T-helper 17 cell (primary cell): ENCODE data around the gene RHOD. TPM values are rescaled to one million over a fixed set of nuclear protein-coding genes. Genes with fewer than 3 reads are reported as not detected.

ENCODE experiments used
- ATAC-seq: fragments of 150-1000 bp; cut with Tn5 transposase; 2 replicates; pipeline ENCODE4 v1.10.0; 2021; ENCODE audit warnings: mild to moderate bottlenecking, moderate library complexity
- DNase-seq, 3 donors: peaks; one replicate each; pipeline versions ENCODE4 v3.0.0 to v3.0.0-alpha.2; 2020 to 2021
- H3K9me3 ChIP-seq: one replicate; pipeline ENCODE4 v1.7.0; 2013; ENCODE audit warnings: low read length, mild to moderate bottlenecking; ENCODE audit not compliant: control insufficient read depth, poor library complexity, severe bottlenecking
- H3K27ac Mint-ChIP-seq: one replicate; pipeline ENCODE4 v1.8.0; 2022; ENCODE audit warnings: mild to moderate bottlenecking, moderate library complexity, mixed read lengths
- H3K27me3 Mint-ChIP-seq: one replicate; pipeline ENCODE4 v1.8.0; 2022; ENCODE audit warnings: mixed read lengths
- H3K36me3 Mint-ChIP-seq: one replicate; pipeline ENCODE4 v1.8.0; 2022; ENCODE audit warnings: low read depth, mixed read lengths
- H3K4me1 Mint-ChIP-seq: one replicate; pipeline ENCODE4 v1.8.0; 2022; ENCODE audit warnings: mild to moderate bottlenecking, mixed read lengths
- H3K4me3 Mint-ChIP-seq: one replicate; pipeline ENCODE4 v1.8.0; 2022; ENCODE audit warnings: mild to moderate bottlenecking, moderate library complexity, mixed read lengths
- total RNA-seq, 4 donors: library from RNA in 2 of 4; stranded (reverse) in 2 of 4; gene quantifications; one replicate each; pipeline ENCODE4 v1.2.3 and lab custom pipeline; 2022 to 2026

RHOD gene
- total RNA-seq, 2 donors from 2014 or later: not detected

- Mint-ChIP-seq H3K4me1 (no peaks in the 10 kb centered on the region), H3K36me3 (no peaks in the 10 kb centered on the region), H3K27ac (no peak overlapping the region), H3K27me3 (peaks cover 31% of the 10 kb centered on the region), H3K4me3 (no peak overlapping the region)
- H3K9me3 ChIP-seq: no peaks in the 10 kb centered on the region
- ATAC-seq (no peak), DNase-seq (no peak)
Observed at GRCh38 chr11:67043572-67044349, 12.9 kb upstream of the RHOD start.

GRCh38 chr11:67044496-67044895 is 12.2 kb upstream of the RHOD start:
- H3K36me3 Mint-ChIP-seq: no peaks in the 10 kb centered on the region
- no peaks in the 10 kb centered on the region for H3K4me1 Mint-ChIP-seq
- DNase-seq (no peak), ATAC-seq (no peak)
- no peak overlapping the region for H3K27ac Mint-ChIP-seq
- no peak overlapping the region for H3K4me3 Mint-ChIP-seq
- no peaks in the 10 kb centered on the region for H3K9me3 ChIP-seq
- H3K27me3 Mint-ChIP-seq: peaks cover 31% of the 10 kb centered on the region

- H3K4me3 Mint-ChIP-seq: no peak overlapping the region
- H3K4me1 Mint-ChIP-seq: no peaks in the 10 kb centered on the region
- peaks cover 26% of the 10 kb centered on the region for H3K27me3 Mint-ChIP-seq
- no peaks in the 10 kb centered on the region for H3K9me3 ChIP-seq
- no peak overlapping the region for H3K27ac Mint-ChIP-seq
- DNase-seq (no peak), ATAC-seq (no peak)
- H3K36me3 Mint-ChIP-seq: no peaks in the 10 kb centered on the region
Observed at GRCh38 chr11:67045314-67045713, 11.3 kb upstream of the RHOD start.

DNA sequence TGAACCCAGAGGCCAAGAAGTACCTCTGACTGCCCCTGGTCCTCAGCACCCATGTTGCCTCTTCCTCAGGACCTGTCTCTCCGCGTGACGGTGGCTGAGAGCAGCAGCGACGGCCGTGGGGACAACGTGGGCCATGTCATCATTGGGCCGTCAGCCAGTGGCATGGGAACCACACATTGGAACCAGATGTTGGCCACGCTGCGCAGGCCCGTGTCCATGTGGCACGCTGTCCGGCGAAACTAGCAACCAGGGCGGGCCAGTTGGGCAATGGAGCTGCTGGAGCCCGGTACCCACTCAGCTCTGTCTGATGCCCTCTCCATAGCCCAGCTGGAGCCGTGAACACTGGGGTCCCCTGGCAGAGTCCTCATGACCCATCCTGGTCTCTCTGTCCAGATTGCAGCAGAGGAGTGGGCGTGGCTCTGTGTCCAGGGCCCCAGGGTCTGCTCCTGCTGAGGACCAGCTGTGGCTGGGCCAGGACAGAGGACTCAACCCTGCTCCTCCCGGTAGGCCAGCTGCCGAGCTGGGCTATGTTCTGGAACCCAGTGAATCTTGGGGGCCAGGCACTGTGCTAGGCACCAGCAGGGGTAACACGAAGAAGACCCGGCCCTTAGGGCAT is 8.0 kb upstream of the RHOD start:
- H3K27me3 Mint-ChIP-seq: peaks cover 26% of the 10 kb centered on the region
- H3K27ac Mint-ChIP-seq: no peak overlapping the region
- no peaks in the 10 kb centered on the region for H3K4me1 Mint-ChIP-seq
- ATAC-seq (no peak), DNase-seq (no peak)
- no peaks in the 10 kb centered on the region for H3K36me3 Mint-ChIP-seq
- no peaks in the 10 kb centered on the region for H3K9me3 ChIP-seq
- no peak overlapping the region for H3K4me3 Mint-ChIP-seq

GRCh38 chr11:67050139-67050538 is 6.5 kb upstream of the RHOD start:
- no peaks in the 10 kb centered on the region for H3K9me3 ChIP-seq
- Mint-ChIP-seq H3K4me1 (peaks cover 3% of the 10 kb centered on the region), H3K36me3 (no peaks in the 10 kb centered on the region), H3K4me3 (no peak overlapping the region), H3K27ac (no peak overlapping the region), H3K27me3 (peaks cover 34% of the 10 kb centered on the region)
- ATAC-seq (no peak), DNase-seq (no peak)

- Mint-ChIP-seq H3K4me1 (peaks cover 7% of the 10 kb centered on the region), H3K4me3 (no peak overlapping the region), H3K27me3 (peaks cover 34% of the 10 kb centered on the region), H3K36me3 (no peaks in the 10 kb centered on the region), H3K27ac (peak overlapping the region; percentile 24)
- H3K9me3 ChIP-seq: no peaks in the 10 kb centered on the region
- ATAC-seq (no peak), DNase-seq (no peak)
Observed at GRCh38 chr11:67051180-67051893, 5.3 kb upstream of the RHOD start.

- H3K27me3 Mint-ChIP-seq: peaks cover 29% of the 10 kb centered on the region
- ATAC-seq (no peak), DNase-seq (no peak)
- no peaks in the 10 kb centered on the region for H3K9me3 ChIP-seq
- H3K27ac Mint-ChIP-seq: no peak overlapping the region
- no peaks in the 10 kb centered on the region for H3K36me3 Mint-ChIP-seq
- peaks cover 9% of the 10 kb centered on the region for H3K4me1 Mint-ChIP-seq
- no peak overlapping the region for H3K4me3 Mint-ChIP-seq
Observed at GRCh38 chr11:67051945-67052488, 4.6 kb upstream of the RHOD start.

DNA sequence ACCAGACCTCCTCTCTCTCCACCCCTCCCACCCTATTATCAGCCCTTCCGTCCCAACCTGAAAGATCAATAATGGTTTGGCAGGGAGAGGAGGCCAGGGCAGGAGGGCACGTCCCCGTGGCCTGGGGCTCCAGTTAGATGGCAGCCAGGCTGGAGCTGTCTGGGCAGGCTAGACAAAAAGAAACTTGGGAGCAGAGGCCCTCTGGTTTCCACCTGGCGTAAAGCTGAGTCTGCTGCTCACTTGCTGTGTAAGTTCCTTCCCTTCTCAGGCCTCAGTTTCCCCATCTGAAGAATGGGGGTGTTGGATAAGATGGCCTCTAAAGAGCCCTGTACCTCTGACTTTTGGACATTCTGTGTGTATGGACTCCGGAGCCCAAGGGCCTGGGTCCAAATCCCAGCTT is 3.8 kb upstream of the RHOD start:
- no peak for DNase-seq
- peaks cover 29% of the 10 kb centered on the region for H3K27me3 Mint-ChIP-seq
- H3K4me3 Mint-ChIP-seq: no peak overlapping the region
- H3K27ac Mint-ChIP-seq: no peak overlapping the region
- no peak for ATAC-seq
- H3K4me1 Mint-ChIP-seq: peaks cover 9% of the 10 kb centered on the region
- H3K9me3 ChIP-seq: no peaks in the 10 kb centered on the region
- H3K36me3 Mint-ChIP-seq: no peaks in the 10 kb centered on the region

- DNase-seq (no peak), ATAC-seq (peak; percentile 66)
- no peaks in the 10 kb centered on the region for H3K9me3 ChIP-seq
- Mint-ChIP-seq H3K36me3 (no peaks in the 10 kb centered on the region), H3K27ac (no peak overlapping the region), H3K4me3 (no peak overlapping the region), H3K27me3 (peaks cover 29% of the 10 kb centered on the region), H3K4me1 (peaks cover 9% of the 10 kb centered on the region)
Observed at GRCh38 chr11:67053896-67054329, 2.7 kb upstream of the RHOD start.

DNA sequence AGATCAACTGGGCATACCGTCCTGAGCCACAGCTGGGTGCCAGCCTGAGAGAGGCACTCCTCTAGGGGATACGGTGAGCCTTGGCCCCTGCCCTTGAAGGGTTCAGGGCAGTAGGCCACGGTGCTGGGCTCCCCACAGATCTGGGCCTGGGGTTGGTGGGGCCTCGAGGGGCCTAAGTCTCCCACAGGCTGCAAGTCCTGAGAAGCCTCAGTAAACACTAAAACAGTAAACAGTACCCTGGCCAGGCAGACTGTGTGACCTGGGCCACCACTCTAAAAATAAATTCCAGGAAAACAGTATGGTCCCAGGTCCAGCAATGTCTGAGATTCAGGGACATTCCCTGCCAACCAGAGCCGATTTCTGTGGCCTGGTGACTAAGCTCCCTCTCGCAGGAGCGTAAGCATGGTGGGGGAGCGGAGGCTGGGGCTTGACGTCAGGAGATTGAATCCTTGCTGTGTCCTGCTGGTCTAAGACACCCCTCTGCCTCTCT is 2.3 kb upstream of the RHOD start:
- ATAC-seq (no peak), DNase-seq (no peak)
- Mint-ChIP-seq H3K4me3 (no peak overlapping the region), H3K27me3 (peaks cover 29% of the 10 kb centered on the region), H3K27ac (no peak overlapping the region), H3K36me3 (no peaks in the 10 kb centered on the region), H3K4me1 (peaks cover 9% of the 10 kb centered on the region)
- H3K9me3 ChIP-seq: no peaks in the 10 kb centered on the region

DNA sequence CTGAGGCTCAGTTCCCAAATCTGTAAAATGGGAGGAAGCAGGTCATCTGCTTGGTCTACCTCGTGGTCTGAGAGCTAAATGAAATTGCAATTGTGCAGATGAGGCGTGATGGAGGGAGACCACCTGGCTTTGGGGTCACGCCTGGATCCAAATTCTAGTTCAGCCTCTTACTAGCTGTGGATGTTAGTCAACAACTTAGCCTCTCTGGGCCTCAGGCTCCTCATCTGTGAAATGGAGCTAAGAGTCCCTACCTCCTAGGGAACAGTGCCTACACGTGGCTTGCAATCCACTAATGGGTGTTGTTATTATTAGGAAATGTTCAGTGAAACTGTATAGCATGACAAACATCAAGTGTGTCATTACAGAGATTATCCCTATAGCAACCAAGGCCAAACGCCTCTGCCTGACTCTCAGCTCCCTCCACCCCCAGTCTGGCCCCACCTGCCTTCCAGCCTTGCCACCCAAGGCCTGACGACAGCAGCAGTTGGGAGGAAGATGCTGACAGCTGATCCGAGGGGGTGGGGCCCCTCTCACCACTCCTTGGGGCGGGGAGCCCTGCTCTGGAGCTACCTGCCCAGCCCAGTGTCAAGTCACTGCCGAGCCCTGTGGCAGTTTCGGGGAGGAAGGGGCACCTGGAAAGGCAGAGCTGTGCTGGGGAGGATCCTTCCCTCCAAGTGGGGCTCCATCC is 1.7 kb upstream of the RHOD start:
- Mint-ChIP-seq H3K36me3 (no peaks in the 10 kb centered on the region), H3K4me1 (peaks cover 9% of the 10 kb centered on the region), H3K27ac (no peak overlapping the region), H3K27me3 (peaks cover 29% of the 10 kb centered on the region), H3K4me3 (no peak overlapping the region)
- DNase-seq: no peak
- peak; percentile 31 for ATAC-seq
- H3K9me3 ChIP-seq: no peaks in the 10 kb centered on the region

- Mint-ChIP-seq H3K4me3 (peak overlapping the region; percentile 75), H3K36me3 (no peaks in the 10 kb centered on the region), H3K27ac (peak overlapping the region; percentile 32), H3K27me3 (peaks cover 28% of the 10 kb centered on the region), H3K4me1 (peaks cover 9% of the 10 kb centered on the region)
- H3K9me3 ChIP-seq: no peaks in the 10 kb centered on the region
- no peak for ATAC-seq
- DNase-seq: no peak
Observed at GRCh38 chr11:67055812-67056211, 835 bp upstream of the RHOD start.
